GM08714 (cell line): ENCODE results near the gene ALPI.

Source experiments
- H3K4me3 ChIP-seq: fragments of 200-500 bp; sonication (Bioruptor generic); 2 replicates; pipeline ENCODE4 v1.5.1; 2014; ENCODE audit warnings: mild to moderate bottlenecking, low read length, inconsistent platforms
- ZNF274 ChIP-seq: IDR thresholded peaks from 2 replicates; pipeline ENCODE4 v1.6.1; 2012; ENCODE audit warnings: mild to moderate bottlenecking, low read depth, low read length

The ALPI gene

GRCh38 chr2:232488097-232488711, 32.3 kb downstream of the ALPI start:
- H3K4me3 ChIP-seq = no peak overlapping the region
- no peak for TF ChIP-seq ZNF274

GRCh38 chr2:232488721-232489300, 32.9 kb downstream of the ALPI start:
- H3K4me3 ChIP-seq = no peak overlapping the region
- no peak for TF ChIP-seq ZNF274

- no peak overlapping the region for H3K4me3 ChIP-seq
- no peak for TF ChIP-seq ZNF274
Observed at GRCh38 chr2:232489516-232490220, 33.7 kb downstream of the ALPI start.

- no peak for TF ChIP-seq ZNF274
- H3K4me3 ChIP-seq = no peak overlapping the region
Observed at GRCh38 chr2:232490221-232491138, 34.5 kb downstream of the ALPI start.

- no peak overlapping the region for H3K4me3 ChIP-seq
- TF ChIP-seq ZNF274 = no peak
Observed at GRCh38 chr2:232491139-232491780, 35.3 kb downstream of the ALPI start.

- no peak for TF ChIP-seq ZNF274
- no peak overlapping the region for H3K4me3 ChIP-seq
Observed at GRCh38 chr2:232492236-232492848, 36.4 kb downstream of the ALPI start.

GRCh38 chr2:232492963-232493700, 37.2 kb downstream of the ALPI start:
- no peak for TF ChIP-seq ZNF274
- no peak overlapping the region for H3K4me3 ChIP-seq

GRCh38 chr2:232493701-232494474, 37.9 kb downstream of the ALPI start:
- H3K4me3 ChIP-seq = no peak overlapping the region
- no peak for TF ChIP-seq ZNF274

- no peak overlapping the region for H3K4me3 ChIP-seq
- TF ChIP-seq ZNF274 = no peak
Observed at GRCh38 chr2:232494542-232494941, 38.6 kb downstream of the ALPI start.

GRCh38 chr2:232495292-232495691, 39.3 kb downstream of the ALPI start:
- TF ChIP-seq ZNF274 = no peak
- no peak overlapping the region for H3K4me3 ChIP-seq

- no peak overlapping the region for H3K4me3 ChIP-seq
- no peak for TF ChIP-seq ZNF274
Observed at GRCh38 chr2:232496501-232497270, 40.7 kb downstream of the ALPI start.

- no peak overlapping the region for H3K4me3 ChIP-seq
- no peak for TF ChIP-seq ZNF274
Observed at GRCh38 chr2:232497348-232497747, 41.4 kb downstream of the ALPI start.
